KOPT-K1 (cell line): ENCODE measurements around the gene HACE1.
"Not testable (repeated sequence)": the region's sequence is repeated elsewhere in the genome, so short reads cannot be mapped to it uniquely, and the experiment has no call there.

Source experiments
- H3K27ac ChIP-seq: fragments of 200-600 bp; sonication (generic); 2 replicates; pipeline ENCODE4 v1.5.1; 2016; ENCODE audit warnings: antibody characterized with exemption, mild to moderate bottlenecking, low read depth, low read length; ENCODE audit not compliant: poor library complexity, severe bottlenecking
- H3K36me3 ChIP-seq: fragments of 200-600 bp; sonication (generic); 2 replicates; pipeline ENCODE4 v1.5.1; 2017; ENCODE audit warnings: antibody characterized with exemption, mild to moderate bottlenecking, low read length, moderate library complexity; ENCODE audit not compliant: insufficient read depth
- H3K9me3 ChIP-seq: fragments of 200-600 bp; sonication (generic); 2 replicates; pipeline ENCODE4 v1.5.1; 2017; ENCODE audit warnings: antibody characterized with exemption, low read length, mild to moderate bottlenecking; ENCODE audit not compliant: insufficient read depth, poor library complexity, severe bottlenecking

HACE1 gene

GRCh38 chr6:104796031-104796785, 63.5 kb downstream of the HACE1 start:
- Histone ChIP-seq H3K27ac (no peak overlapping the region), H3K9me3 (no peaks in the 10 kb centered on the region), H3K36me3 (peaks cover 52% of the 10 kb centered on the region)

- Histone ChIP-seq H3K36me3 (peaks cover 55% of the 10 kb centered on the region), H3K27ac (no peak overlapping the region), H3K9me3 (no peaks in the 10 kb centered on the region)
Measured at GRCh38 chr6:104795363-104795762, 64.4 kb downstream of the HACE1 start.

GRCh38 chr6:104789770-104790190, 69.9 kb downstream of the HACE1 start:
- no peaks in the 10 kb centered on the region for H3K9me3 ChIP-seq
- H3K27ac ChIP-seq: no peak overlapping the region
- peaks cover 59% of the 10 kb centered on the region for H3K36me3 ChIP-seq

GRCh38 chr6:104788400-104788799, 71.3 kb downstream of the HACE1 start:
- Histone ChIP-seq H3K9me3 (no peaks in the 10 kb centered on the region), H3K36me3 (peaks cover 60% of the 10 kb centered on the region), H3K27ac (no peak overlapping the region)

- H3K27ac ChIP-seq: no peak overlapping the region
- no peaks in the 10 kb centered on the region for H3K9me3 ChIP-seq
- H3K36me3 ChIP-seq: peaks cover 61% of the 10 kb centered on the region
Measured at GRCh38 chr6:104787305-104787704, 72.4 kb downstream of the HACE1 start.

GRCh38 chr6:104784884-104785283, 74.8 kb downstream of the HACE1 start:
- no peak overlapping the region for H3K27ac ChIP-seq
- H3K9me3 ChIP-seq: no peaks in the 10 kb centered on the region
- peaks cover 65% of the 10 kb centered on the region for H3K36me3 ChIP-seq

GRCh38 chr6:104771258-104771832, 88.4 kb downstream of the HACE1 start:
- Histone ChIP-seq H3K36me3 (peaks cover 56% of the 10 kb centered on the region), H3K27ac (no peak overlapping the region), H3K9me3 (no peaks in the 10 kb centered on the region)

GRCh38 chr6:104768906-104769305, 90.8 kb downstream of the HACE1 start:
- no peak overlapping the region for H3K27ac ChIP-seq
- H3K36me3 ChIP-seq: peaks cover 59% of the 10 kb centered on the region
- H3K9me3 ChIP-seq: no peaks in the 10 kb centered on the region

- Histone ChIP-seq H3K27ac (no peak overlapping the region), H3K9me3 (no peaks in the 10 kb centered on the region), H3K36me3 (peaks cover 65% of the 10 kb centered on the region)
Measured at GRCh38 chr6:104766595-104766994, 93.1 kb downstream of the HACE1 start.

GRCh38 chr6:104754788-104755409, 104.8 kb downstream of the HACE1 start:
- Histone ChIP-seq H3K36me3 (peaks cover 67% of the 10 kb centered on the region), H3K27ac (no peak overlapping the region), H3K9me3 (peaks cover 52% of the 10 kb centered on the region)

- H3K9me3 ChIP-seq: peaks cover 43% of the 10 kb centered on the region
- peaks cover 55% of the 10 kb centered on the region for H3K36me3 ChIP-seq
- H3K27ac ChIP-seq: no peak overlapping the region
Measured at GRCh38 chr6:104753251-104753650, 106.5 kb downstream of the HACE1 start.

GRCh38 chr6:104750449-104750848, 109.3 kb downstream of the HACE1 start:
- H3K27ac ChIP-seq: no peak overlapping the region
- H3K36me3 ChIP-seq: peaks cover 53% of the 10 kb centered on the region
- peaks cover 14% of the 10 kb centered on the region for H3K9me3 ChIP-seq

GRCh38 chr6:104739124-104739523, 120.6 kb downstream of the HACE1 start:
- H3K36me3 ChIP-seq, H3K27ac ChIP-seq, H3K9me3 ChIP-seq: not testable (repeated sequence)

- H3K27ac ChIP-seq, H3K9me3 ChIP-seq: not testable (repeated sequence)
- peaks cover 14% of the 10 kb centered on the region for H3K36me3 ChIP-seq
Measured at GRCh38 chr6:104737567-104737966, 122.2 kb downstream of the HACE1 start.

GRCh38 chr6:104736545-104736944, 123.2 kb downstream of the HACE1 start:
- peaks cover 24% of the 10 kb centered on the region for H3K36me3 ChIP-seq
- H3K9me3 ChIP-seq: no peaks in the 10 kb centered on the region
- no peak overlapping the region for H3K27ac ChIP-seq
